GM12865 (cell line): ENCODE measurements around the gene CCDC15.

Source experiments
- DNase-seq: peaks from one replicate; pipeline ENCODE4 v3.0.0; 2010; ENCODE audit warnings: low read depth
- H3K4me3 ChIP-seq: 2 replicates; pipeline ENCODE4 v1.5.1; 2011; ENCODE audit warnings: mild to moderate bottlenecking, low read depth, low read length, control low read depth
- TF ChIP-seq, protein P1 (sequence below): IDR thresholded peaks from 2 replicates; pipeline ENCODE4 v1.5.1; 2011; ENCODE audit warnings: low read length, control low read depth, low read depth, inconsistent platforms; ENCODE audit not compliant: insufficient read depth; ENCODE audit errors: missing control alignments

CCDC15 gene

DNA sequence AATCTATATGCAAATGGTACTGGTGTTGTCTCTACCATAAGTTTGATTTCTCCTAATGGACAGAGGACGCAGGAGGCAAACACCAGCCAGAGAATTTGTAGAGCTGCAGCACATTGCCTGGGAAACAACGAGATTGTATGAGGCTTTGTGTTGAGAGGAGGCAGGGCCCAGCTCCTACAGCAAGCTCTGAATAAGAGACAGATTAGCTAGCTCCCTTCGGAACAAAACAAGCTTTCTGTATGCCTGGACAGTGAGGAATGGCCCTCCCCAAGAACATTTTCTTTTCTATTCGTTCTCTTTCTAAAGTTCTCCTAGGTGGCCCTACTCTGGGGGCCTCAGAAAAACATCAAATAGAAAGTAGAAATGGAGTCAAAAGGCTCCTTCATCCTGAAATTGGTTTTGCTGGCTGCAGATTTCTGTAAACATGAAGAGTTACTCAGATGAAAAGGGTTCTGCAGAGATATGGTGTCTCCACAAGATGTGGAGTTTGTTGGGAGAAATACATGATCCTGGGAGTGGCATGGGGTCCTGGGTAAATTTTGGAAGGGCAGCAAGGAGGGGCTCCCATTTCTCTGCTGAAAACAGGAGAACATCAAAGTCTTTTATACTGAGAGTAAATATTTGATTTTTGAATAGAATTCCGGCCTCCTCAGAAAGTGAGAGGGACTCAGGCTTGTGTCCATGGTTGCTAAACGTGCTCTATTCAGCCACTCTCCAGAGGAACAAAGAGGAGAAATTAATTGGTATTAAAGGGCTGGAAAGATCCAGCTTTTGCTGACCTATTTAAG lies 11.3 kb upstream of the CCDC15 start:
- no peak overlapping the region for H3K4me3 ChIP-seq
- TF ChIP-seq, protein P1, sequence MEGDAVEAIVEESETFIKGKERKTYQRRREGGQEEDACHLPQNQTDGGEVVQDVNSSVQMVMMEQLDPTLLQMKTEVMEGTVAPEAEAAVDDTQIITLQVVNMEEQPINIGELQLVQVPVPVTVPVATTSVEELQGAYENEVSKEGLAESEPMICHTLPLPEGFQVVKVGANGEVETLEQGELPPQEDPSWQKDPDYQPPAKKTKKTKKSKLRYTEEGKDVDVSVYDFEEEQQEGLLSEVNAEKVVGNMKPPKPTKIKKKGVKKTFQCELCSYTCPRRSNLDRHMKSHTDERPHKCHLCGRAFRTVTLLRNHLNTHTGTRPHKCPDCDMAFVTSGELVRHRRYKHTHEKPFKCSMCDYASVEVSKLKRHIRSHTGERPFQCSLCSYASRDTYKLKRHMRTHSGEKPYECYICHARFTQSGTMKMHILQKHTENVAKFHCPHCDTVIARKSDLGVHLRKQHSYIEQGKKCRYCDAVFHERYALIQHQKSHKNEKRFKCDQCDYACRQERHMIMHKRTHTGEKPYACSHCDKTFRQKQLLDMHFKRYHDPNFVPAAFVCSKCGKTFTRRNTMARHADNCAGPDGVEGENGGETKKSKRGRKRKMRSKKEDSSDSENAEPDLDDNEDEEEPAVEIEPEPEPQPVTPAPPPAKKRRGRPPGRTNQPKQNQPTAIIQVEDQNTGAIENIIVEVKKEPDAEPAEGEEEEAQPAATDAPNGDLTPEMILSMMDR = no peak
- no peak for DNase-seq

DNA sequence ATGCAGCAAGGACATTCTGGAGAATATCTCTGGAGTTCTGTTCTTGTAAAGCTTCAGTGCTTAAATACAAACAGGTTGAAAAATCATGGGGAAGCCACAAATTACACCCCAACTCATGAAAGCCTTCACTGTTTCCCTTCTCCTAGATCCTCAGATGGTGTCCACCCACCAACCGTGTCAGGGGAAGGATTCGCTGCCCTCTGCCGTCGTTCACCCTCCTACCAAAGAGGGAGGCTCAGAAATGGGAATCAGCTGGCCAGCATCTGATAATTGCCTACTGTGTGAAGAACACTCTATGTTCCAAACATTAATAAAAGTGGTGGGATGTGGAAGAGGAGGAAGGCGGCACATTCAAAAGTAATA lies 10.8 kb upstream of the CCDC15 start:
- H3K4me3 ChIP-seq = no peak overlapping the region
- DNase-seq = no peak
- TF ChIP-seq, protein P1 = no peak

DNA sequence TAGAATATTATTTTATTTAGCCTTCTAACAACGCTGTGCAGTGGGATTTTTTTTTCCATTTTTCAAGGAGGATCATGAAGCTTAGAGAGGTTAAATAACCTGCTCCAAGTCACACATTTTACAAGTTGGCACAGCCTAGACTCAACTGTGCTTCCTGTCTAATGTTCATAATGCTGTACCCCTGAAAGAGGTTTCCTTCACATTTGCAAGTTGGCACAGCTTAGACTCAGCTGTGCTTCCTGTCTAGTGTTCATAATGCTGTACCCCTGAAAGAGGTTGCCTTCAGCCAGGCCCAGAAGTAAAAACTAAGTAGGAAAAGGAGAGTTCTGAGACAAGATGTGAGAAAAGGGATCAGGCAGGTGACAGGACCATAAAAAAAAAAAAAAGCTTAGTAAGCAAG lies 10.3 kb upstream of the CCDC15 start:
- TF ChIP-seq, protein P1 = no peak
- DNase-seq = no peak

DNA sequence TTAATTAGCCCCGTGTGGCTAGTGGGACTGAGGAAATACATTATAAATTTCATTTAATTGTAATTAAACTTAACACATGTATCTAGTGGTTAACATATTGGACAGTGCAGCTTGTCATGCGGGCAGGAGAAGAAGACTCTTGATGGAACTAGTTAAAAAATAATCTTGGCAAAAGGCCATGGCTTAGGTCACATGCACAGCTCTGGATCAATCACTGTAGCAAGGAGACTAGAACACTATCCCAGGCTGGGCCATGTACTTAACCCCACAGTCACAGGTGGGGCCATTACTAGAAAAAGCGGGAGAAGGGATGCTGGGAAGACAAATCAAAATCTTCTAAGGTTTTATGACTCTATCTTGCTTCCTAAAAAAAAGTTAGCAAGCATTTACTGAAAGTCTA lies 9.4 kb upstream of the CCDC15 start:
- DNase-seq = no peak
- no peak overlapping the region for H3K4me3 ChIP-seq
- TF ChIP-seq, protein P1 = no peak

More for the DNA sequence above, 10.3 kb upstream of the CCDC15 start:
- H3K4me3 ChIP-seq = no peak overlapping the region

DNA sequence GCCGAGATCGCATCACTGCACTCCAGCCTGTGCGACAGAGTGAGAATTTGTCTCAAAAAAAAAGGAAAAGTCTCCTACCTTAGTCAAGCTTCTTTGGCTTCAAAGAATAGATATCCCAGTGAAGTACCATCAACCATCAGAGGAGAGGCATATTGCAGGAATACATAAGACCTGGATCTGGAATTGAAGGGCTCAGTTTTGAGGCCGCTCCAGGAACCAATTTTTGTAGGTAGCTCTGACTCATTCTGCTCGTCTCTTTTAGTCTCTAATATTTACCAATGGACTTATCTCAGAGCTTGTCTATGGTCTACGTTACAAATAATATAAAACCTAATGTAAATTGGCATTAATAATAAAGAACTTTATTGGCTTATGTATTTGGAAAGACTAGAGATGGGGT lies 8.2 kb upstream of the CCDC15 start:
- no peak overlapping the region for H3K4me3 ChIP-seq
- TF ChIP-seq, protein P1 = no peak
- no peak for DNase-seq

DNA sequence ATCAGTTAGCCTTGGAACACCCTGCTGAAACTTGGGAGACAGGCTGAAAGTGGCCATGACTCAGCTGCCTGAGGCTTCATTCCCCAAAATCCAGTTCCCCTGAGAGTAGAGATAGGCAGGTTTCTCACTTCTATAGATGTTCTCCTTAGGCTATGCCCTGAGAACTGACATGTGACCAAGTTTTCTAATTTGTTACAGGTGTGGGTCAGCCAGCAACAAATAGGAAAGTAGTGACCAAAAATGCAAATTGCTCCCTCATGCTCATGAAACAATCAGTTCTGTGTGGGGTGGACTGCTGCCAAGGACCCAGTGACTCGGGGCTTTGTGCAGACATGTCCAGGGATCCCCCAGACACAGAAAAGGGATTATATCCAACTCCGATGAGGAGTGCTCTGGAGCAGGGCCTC lies 7.3 kb upstream of the CCDC15 start:
- TF ChIP-seq, protein P1 = no peak
- H3K4me3 ChIP-seq = no peak overlapping the region
- DNase-seq = no peak
